Stimulated activated CD8-positive, alpha-beta memory T cell treated with anti-CD3 and anti-CD28 coated beads, Interleukin-2, amount 100 ng/mL, for 1 hour (primary cell): ENCODE data around the gene CLTRN.
A peak's percentile ranks its signal among the peaks of the same experiment; 100 is the strongest.
"Not testable (repeated sequence)": the region's sequence is repeated elsewhere in the genome, so short reads cannot be mapped to it uniquely, and the experiment has no call there.

Experiments
- DNase-seq, 2 donors: peaks; one replicate each; pipeline ENCODE4 v3.0.0-alpha.2; 2020; ENCODE audit warnings: low read depth in 2 of 2

The CLTRN gene, protein sequence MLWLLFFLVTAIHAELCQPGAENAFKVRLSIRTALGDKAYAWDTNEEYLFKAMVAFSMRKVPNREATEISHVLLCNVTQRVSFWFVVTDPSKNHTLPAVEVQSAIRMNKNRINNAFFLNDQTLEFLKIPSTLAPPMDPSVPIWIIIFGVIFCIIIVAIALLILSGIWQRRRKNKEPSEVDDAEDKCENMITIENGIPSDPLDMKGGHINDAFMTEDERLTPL

DNA sequence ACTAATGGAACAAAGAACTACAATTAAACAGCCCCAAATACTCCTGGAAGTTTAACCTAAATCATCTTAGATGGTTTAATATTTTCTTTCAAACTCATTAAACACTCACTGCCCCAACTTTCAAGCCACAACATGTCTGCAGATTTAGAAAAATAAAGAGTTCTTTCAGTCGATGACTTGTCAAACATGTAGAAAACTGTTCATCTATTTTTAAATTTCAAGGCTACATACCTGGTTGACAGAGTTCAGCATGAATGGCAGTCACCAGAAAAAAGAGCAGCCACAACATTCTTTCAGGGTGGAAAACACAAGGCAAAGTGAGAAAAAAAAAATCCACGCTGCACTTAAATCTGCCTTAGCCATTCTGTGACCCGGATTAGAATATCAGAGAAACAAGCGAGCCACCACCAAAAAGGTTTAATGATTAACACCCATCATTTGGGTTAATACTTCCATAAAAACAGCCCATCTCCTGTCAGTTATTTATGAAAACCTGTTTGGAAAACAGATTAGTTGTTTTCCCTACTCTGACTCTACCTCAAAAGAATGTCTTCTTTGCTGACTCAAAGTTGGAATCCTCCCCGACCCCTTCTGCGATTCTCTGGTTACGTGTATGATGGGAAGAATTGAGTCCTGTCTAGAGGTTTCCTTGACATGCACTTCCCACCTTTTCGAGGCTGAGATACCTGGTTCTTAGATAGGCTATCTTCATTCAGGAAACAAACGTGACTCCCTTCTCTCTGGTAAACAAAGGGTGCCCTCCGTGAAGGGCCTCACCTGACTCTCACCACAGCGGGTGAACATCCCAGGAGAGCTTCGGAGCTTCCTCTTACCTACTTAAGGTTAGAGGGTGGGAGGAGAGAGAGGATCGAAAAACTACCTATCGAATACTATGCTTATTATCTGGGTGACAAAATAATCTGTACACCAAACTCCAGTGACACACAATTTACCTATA lies at the start of gene CLTRN:
CLTRN (minus strand) TSS at position 319 of the 958 bp plus-strand sequence; CDS start at position 289, 30 bp downstream.
- DNase-seq, result no peak

DNA sequence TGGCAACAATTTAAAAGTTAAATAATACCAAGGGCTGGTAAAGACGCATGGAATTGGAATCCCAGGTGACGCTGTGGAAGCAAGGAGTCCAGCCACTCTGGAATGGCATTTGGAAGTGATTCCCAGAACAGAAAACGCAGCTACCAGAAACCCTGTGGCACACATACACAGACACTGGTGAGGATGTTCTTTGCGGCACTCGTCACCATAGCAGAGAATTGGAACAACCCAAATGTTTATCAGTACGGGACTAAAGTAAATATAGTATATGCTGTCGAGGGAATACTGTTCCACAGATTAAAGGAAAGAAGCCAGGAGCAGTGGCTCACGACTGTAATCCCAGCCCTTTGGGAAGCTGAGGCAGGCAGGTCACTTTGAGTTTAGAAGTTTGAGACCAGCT lies 39.7 kb upstream of the CLTRN start:
- not testable (repeated sequence) for DNase-seq

DNA sequence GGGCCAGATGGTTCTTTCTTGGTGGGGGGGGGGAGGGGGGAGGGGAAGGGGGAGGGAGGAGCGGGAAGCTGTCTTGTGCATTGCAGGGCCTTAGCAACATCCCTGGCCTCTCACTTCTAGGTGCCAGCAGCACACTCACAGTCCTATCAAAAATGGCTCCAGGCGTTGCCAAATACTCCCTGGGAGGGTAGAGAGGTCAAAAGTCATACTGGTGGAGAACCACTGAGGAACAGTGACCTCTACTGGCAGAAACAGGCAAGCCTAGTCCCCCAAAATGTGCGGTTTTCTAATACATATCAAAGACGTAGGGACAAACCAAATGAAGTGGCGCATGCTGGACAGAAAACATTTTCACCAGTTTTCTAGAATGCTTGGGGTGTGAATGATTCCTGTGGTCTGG lies 39.2 kb upstream of the CLTRN start:
- not testable (repeated sequence) for DNase-seq

DNA sequence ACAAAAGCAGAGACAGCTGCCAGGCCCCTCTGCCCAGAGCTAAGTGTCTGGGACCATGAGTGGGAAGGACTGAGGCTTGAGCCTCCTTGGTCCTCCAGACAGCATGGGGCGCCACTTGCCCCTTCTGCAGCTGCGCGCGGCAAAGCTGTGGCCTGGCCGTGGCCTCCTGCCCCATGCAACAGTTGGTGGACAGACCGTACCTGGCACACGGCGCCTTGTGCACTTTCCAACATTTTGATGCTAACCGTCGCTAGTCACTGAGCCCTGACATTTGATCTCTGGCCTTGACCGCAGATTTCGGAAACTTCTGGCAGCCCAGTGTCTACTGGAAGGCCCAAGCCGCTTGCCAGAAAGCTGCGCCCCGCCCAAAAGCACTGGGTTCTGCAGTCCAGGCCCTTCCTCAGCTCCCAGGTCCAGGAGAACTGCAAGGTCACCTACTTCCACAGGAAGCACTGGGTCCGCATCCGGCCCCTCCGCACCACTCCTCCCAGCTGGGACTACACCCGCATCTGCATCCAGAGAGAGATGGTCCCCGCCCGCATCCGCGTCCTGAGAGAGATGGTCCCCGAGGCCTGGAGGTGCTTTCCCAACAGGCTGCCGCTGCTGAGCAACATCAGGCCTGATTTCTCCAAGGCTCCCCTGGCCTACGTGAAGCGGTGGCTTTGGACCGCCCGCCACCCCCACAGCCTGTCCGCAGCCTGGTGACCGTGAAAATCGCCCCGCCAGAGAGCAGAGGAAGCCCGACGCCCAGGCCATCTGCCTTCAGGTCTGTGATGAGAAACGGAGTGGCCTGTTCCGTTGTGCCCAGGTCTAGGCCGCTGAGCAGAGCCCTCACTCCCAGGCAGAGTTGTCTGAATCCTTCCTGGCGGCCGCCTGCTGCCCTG lies 38.1 kb upstream of the CLTRN start:
- DNase-seq, result no peak

DNA sequence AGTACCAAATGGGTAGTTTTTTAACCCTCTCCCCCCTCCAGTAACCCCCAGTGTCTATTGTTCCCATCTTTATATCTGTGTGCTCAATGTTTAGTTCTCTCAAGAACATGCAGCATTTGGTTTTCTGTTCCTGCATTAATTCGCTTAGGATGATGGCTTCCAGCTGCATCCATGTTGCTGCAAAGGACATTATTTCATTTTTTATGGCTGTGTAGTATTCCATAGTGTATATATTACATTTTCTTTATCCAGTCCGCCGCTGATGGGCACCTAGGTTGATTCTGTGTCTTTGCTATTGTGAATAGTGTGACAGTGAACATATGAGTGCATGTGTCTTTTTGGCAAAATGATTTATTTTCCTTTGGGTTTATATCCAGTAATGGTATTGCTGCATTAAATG lies 31.9 kb upstream of the CLTRN start:
- DNase-seq, result no peak

DNA sequence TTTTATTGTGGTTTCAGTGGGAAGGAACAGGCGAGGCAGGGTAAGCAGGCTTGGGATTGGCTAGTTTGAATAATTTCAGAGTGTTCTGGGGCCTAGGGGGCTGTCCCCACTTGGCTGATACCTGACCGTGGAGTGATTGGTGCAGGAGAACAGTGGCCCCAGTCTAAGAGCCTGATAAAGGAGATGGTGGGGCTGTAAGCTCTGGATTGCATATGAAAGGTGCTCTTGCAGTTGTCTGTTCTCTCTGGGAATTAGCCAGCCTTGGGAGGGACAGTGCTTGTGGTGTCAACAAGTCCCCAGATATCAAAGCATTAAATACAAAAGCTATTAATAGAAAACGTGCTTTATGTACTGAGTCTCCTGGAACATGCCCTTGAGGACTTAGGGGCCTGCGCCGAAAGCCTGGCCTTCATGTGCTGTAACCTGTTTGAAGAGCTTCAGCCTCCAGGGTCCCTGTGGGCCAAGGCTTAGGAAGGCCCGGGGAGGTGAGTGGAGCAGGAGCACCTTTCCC lies 30.4 kb upstream of the CLTRN start:
- DNase-seq, result no peak

DNA sequence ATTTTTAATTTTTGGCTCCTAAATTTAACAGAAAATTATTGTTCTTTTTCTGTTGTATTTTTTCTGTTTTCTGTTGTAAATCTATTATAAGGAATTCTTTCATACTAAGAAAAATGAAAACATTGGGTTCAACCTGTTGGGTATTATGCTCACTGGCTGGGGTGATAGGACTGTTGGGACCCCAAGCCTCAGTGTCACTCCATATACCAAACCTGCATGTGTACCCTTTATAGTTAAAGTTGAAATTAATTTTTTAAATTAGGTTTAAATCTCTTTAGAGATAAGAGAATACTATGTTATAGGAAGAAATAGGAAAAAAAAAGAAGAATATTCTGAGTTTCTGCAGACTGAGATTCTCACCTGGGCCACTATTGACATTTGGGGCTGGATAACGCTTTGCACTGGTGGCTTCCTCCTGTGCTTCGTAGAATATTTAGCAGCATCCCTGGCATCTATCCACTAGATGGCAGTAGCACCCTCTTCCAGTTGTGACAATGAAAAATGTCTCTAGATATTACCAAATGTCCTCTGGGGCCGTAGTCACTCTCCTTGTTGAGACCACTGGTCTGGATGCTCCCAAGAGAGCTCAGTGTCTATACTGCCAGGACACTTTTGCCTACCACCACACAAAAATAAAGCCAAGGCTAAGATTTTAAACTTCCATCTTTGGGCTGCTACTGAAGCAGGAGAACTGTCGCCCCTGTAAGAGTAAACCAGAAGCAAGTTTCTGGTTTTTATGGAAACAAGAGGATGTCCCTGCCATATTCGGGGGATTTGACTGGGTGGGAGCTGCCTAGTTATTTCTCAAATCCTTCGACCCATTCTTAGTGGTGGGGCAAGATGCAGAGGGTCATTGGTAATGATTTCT lies 22.4 kb upstream of the CLTRN start:
- DNase-seq, result peak; percentile 16 to 36

DNA sequence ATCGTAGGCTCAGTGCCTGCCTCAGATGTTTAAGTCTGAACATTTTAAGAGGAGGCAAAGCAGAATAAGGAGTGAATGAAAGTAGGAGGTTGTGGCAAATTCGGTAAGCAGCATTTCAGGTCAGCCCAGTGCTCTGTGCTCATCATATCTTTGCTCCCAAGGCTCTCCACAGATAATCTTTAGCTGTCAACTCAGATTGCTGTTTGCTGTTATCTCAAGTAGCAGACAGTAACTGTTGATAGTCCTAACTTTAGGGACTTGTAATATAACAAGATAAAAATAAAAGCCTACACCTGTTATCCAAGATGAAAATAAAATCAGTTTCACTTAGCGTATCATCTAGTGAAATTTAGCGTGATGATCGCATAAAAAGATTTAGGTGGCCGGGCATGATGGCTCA lies 18.6 kb upstream of the CLTRN start:
- DNase-seq, result no peak

DNA sequence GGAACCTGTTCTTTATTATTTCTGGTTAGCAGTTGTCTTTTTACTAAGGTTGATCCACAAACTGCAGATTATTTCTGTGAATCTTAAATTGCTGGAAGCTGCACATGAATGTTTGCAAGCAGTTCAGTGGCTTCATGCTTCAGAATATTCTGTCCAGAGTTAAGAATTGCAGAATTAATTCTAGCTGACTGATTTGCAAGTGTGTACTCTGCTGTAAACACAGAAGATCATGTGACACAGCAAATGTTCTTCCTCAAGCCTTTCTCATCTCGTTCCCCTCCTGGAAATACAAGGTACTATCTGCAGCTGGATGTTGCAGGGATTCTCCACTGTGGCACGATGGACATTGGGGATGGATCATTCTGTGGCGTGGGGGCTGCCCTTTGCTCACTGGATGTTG lies 16.8 kb upstream of the CLTRN start:
- no peak for DNase-seq

DNA sequence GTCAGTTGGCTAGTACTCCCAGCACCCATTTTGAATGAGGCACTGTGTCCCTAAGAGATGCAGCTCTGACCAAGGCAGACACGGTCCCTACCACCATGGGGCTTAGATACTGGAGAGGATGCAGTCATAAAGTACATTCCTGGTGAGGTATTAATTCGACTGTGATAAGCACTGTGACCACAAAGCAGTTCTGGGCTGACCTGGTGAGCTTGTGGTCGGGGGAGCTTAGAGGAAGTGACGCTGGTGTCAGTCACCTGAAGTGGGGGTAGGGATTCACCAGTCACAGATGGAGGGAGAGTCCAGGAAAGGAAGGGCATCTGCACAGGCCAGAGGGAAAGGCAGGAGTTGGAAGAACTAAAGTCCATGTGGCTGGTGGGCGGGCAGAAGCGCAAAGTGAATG lies 15.8 kb upstream of the CLTRN start:
- no peak for DNase-seq

DNA sequence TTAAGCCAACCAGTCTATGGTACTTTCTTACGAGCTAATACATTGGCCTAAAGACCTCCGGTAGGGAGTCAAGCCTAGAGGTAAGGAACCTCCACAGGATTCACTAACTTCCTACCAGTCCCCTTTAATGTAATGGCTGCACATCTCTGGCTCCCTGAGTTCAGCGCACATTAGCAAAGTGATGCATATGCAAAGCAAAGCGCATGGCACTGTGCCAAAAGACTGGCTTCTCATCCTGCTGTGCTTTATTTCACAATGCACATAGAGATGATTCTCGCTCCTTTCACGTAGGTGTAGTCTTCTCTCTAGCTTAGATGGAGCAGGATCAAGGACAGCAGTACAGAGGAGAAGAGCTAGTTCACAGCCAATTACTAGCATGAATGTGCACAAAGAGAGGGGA lies 14.6 kb upstream of the CLTRN start:
- no peak for DNase-seq

DNA sequence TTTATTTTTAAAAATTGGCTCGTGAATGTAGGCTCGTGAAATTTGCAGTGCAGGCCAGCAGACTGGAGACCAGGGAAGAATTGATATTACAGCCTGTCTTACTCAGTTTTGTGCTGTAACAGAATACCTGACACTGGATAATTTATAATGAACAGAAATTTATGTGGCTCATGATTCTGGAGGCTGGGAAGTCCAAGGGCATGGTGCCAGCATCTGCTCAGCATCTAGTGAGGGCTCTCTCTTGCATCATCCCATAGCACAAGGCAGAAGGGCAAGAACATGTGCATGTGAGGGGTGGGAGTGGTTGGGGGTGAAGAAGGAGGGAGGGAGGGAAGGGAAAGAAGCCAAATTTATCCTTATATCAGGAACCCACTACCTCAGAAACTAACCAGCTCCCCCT lies 13.7 kb upstream of the CLTRN start:
- no peak for DNase-seq

DNA sequence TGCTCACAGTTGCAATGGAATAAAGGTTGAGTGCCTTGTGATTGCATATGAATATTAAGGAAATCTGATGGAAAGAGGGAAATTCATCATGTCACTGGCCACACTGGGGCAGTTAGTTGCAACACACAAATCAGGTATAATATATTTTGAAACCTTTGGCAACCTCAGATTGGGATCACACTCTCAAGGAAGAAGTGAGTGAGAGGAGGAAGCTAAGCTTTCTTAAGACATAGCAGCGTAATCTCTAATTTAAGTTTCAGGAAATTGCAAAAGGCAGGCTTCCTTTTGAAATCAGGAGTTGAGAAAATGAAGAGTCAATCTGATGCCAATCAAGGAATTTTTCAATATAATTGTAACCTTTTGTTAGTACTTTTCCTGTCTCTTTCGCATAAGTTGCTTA lies 12.3 kb upstream of the CLTRN start:
- DNase-seq, result no peak

DNA sequence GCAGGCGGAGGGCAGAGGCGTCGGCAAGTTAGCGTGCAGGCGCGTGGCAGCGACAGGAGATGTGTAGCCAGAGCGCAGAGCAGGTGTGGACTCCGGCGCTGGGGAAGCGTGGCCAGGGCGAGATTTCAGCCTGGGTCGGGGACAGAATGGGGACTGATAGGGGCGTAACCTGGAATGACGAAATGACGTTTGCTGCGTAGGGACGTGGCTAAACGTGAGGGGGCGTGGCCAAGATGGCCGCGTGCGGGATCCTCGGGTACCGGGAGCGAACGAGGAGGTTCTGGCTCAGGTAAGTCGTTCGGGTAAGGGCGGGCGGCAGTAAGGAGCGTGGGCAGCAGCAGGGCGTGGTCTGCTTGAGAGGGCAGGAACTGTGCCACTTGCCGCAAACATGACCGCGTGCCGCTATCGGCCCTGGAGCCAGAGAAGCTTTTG lies 10.9 kb upstream of the CLTRN start:
- peak; percentile 62 to 73 for DNase-seq

DNA sequence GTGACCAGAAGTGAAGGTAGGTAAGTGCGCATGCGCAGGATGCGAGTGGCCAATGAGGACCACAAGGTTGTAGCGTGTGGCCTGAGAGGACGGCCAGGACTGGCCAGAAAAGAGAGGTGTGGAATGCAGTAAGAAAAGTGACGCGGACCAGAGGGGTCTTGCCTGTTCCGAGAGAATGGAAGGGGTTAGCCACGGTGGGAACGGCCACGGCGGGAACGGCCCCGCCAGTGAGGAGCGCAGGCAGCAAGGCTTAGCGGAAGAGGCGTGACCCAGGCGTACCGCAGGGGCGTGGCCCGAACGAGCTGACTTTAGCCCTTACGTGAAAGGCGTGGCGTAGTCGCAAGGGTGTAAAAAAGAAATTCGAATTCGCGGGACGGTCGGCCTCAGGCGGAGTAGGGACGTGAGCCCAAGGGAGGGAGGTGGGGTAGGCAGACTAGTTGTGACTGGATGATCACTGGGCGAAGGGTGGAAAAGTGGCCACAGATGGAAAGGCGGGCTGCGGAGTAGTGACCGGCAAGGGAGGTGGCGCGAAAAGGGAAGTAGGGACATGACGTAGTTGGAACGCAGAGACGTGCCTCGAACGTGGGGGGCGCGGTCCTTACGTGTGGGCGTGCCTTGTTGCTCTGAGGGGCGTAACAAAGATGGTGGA lies 10.4 kb upstream of the CLTRN start:
- peak; percentile 75 to 76 for DNase-seq

DNA sequence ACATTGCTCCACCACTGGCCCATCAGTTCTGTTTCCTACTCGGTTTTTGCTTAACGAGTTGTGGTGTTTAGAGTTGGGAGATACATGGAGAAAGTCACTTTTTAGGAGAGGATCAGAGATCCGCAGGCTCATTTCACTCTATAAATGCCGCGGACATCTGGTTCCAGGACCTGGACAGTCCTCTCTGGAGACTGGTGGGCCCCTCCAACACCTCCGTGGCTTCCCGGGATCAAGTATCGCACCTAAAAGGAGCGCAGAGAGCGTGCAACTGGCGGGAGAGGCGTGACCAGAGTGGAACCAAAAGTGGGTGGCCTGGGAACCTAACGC lies 9.9 kb upstream of the CLTRN start:
- no peak for DNase-seq

DNA sequence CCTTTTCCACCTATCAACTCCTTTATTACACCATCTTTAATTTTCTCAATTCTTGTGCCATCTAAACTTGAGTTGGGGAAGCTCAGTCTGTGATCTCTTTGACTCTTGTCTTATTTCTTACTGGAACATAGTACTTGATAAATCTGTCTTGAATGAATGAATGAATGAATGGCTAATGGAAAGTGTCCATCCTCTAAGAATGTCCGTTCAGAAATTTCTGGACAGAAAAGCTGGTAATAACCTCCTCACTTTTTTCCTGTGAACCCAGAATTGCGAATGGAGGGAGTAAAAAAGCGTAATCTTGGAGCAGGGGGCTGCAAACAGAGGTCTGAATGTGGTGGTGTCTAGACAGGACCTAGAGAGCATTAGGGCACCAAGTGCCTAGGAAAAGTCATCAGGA lies 9.4 kb upstream of the CLTRN start:
- DNase-seq, result no peak

DNA sequence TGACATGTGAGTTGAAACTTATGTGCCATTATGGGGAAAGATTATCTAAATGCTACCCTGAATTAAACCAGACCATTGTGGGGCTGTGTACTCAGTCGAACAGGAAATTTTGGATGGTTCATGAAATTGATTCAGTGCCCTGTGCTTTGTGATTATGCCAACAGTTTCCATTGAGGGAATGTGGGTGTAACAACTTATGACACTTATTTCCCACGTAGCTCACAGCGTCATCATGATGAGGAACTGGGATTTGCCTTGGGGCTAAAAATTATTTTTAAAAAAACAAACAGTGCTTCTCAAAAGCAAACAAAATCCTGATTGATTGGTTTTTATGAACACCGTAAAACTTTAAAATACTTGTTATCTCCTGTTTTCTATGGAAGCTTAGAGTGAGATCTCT lies 8.3 kb upstream of the CLTRN start:
- DNase-seq, result no peak

DNA sequence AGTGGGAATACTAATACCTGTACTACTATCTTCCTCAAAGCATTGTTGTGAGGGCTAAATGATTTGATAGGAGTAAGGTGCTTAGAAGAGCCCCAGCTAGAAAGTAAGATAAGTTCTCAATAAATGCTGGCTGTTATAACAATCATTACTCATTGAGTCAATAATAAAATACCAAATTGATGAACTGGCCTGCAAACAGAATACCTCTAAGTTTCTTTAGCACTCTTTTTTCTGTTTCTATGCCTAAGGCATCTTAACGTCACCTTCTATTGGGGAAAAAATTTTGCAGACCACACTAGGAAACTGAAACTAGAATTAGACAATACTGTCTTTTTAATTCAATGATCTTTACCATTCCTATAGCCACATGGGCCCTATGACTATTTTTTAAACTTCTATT lies 1.2 kb downstream of the CLTRN start:
- no peak for DNase-seq

DNA sequence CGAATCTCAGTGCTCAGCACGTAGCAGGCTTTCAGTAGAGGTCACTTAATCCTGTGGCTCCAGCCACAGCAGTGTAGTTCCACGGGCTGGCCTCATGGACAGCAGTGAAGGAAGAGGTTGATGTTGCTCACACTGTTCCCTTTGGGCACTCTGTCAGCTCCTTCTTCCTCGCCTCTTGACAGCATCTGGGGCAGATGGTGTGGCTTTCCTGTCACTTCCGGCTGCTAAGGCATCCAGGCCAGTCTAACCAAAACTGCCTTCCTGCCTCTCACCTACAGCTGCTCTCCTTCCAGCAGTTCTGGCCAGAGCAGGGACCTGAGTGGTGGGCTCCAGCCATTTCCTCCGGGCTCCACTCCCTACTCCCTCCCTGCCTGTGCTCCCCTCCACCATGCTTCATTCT lies 9.8 kb downstream of the CLTRN start:
- not testable (repeated sequence) for DNase-seq

DNA sequence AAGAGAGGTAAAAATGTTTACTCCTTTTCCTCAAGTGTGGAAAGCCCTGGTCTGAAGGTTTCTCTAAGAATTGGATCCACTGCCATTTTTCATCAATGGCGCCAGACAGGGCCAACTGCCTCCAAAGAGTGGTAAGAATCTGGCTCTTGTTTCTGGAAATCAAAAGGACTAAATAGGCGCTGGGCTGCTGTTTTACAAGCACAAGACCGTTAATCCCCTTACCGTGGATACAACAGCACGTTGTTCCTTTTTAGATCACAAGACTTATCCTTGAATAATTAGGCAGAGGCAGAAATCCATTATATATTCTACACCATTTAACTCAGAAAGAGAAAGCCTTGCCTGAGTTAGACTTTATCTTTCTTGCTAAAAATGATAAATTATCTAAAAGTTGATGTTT lies 10.6 kb downstream of the CLTRN start:
- DNase-seq, result no peak
